Trophoblast cell (in vitro differentiated cells and primary cell): ENCODE measurements around the gene PDE4D.
A peak's percentile ranks its signal among the peaks of the same experiment; 100 is the strongest.

Source experiments
- DNase-seq, 2 donors: peaks; one replicate each; pipeline ENCODE4 v3.0.0-alpha.2; 2016
- H2AFZ ChIP-seq: 2 replicates; pipeline ENCODE4 v1.6.1; 2013; ENCODE audit warnings: low read length, moderate library complexity, mild to moderate bottlenecking; ENCODE audit not compliant: insufficient read depth, poor library complexity
- H2AK5ac ChIP-seq: 2 replicates; pipeline ENCODE4 v1.6.1; 2013; ENCODE audit warnings: mild to moderate bottlenecking, low read length
- H2BK120ac ChIP-seq: 2 replicates; pipeline ENCODE4 v1.6.1; 2013; ENCODE audit warnings: low read length, mild to moderate bottlenecking, moderate library complexity; ENCODE audit not compliant: insufficient read depth, poor library complexity
- H2BK12ac ChIP-seq: 2 replicates; pipeline ENCODE4 v1.6.1; 2013; ENCODE audit warnings: mild to moderate bottlenecking, low read length, moderate library complexity
- H2BK5ac ChIP-seq: 2 replicates; pipeline ENCODE4 v1.6.1; 2013; ENCODE audit warnings: low read length, low read depth, moderate library complexity, mild to moderate bottlenecking; ENCODE audit not compliant: poor library complexity
- H3K14ac ChIP-seq: 2 replicates; pipeline ENCODE4 v1.6.1; 2013; ENCODE audit warnings: mild to moderate bottlenecking, low read length
- H3K18ac ChIP-seq: 2 replicates; pipeline ENCODE4 v1.6.1; 2013; ENCODE audit warnings: mild to moderate bottlenecking, low read length
- H3K23ac ChIP-seq: 2 replicates; pipeline ENCODE4 v1.6.1; 2013; ENCODE audit warnings: low read length
- H3K27ac ChIP-seq: 2 replicates; pipeline ENCODE4 v1.5.1; 2013; ENCODE audit warnings: low read depth, mild to moderate bottlenecking, inconsistent platforms, low read length, moderate library complexity
- H3K27me3 ChIP-seq: 2 replicates; pipeline ENCODE4 v1.6.1; 2013; ENCODE audit warnings: inconsistent platforms, mild to moderate bottlenecking, low read length, moderate library complexity; ENCODE audit not compliant: insufficient read depth
- H3K36me3 ChIP-seq, 2 experiments: 1 replicate in 1 of 2; 2 replicates in 1 of 2; pipeline ENCODE4 v1.6.1; 2013; ENCODE audit warnings: low read length in 2 of 2, mild to moderate bottlenecking in 2 of 2, moderate library complexity in 1 of 2; ENCODE audit not compliant: insufficient read depth in 2 of 2, control insufficient read depth in 1 of 2
- H3K4ac ChIP-seq: 2 replicates; pipeline ENCODE4 v1.6.1; 2013; ENCODE audit warnings: low read depth, mild to moderate bottlenecking, low read length, moderate library complexity
- H3K4me1 ChIP-seq, 2 experiments: 1 replicate in 1 of 2; 2 replicates in 1 of 2; pipeline ENCODE4 v1.6.1; 2013; ENCODE audit warnings: low read length in 2 of 2, mild to moderate bottlenecking in 2 of 2, moderate library complexity in 1 of 2; ENCODE audit not compliant: insufficient read depth in 2 of 2, control insufficient read depth in 1 of 2
- H3K4me2 ChIP-seq: 2 replicates; pipeline ENCODE4 v1.6.1; 2013; ENCODE audit warnings: inconsistent platforms, mild to moderate bottlenecking, low read length, moderate library complexity
- H3K4me3 ChIP-seq: 2 replicates; pipeline ENCODE4 v1.5.1; 2013; ENCODE audit warnings: mild to moderate bottlenecking, low read depth, low read length, inconsistent platforms
- H3K79me1 ChIP-seq: one replicate; pipeline ENCODE4 v1.6.1; 2013; ENCODE audit warnings: low read length
- H3K79me2 ChIP-seq: 2 replicates; pipeline ENCODE4 v1.6.1; 2013; ENCODE audit warnings: low read length, mild to moderate bottlenecking; ENCODE audit not compliant: control insufficient read depth, insufficient read depth, poor library complexity
- H3K9ac ChIP-seq: 2 replicates; pipeline ENCODE4 v1.6.1; 2013; ENCODE audit warnings: mild to moderate bottlenecking, low read length
- H3K9me3 ChIP-seq: 2 replicates; pipeline ENCODE4 v1.6.1; 2013; ENCODE audit warnings: low read depth, mild to moderate bottlenecking, control low read depth, inconsistent platforms, low read length; ENCODE audit not compliant: insufficient read depth
- H4K12ac ChIP-seq: 2 replicates; pipeline ENCODE4 v1.6.1; 2013; ENCODE audit warnings: low read depth, mild to moderate bottlenecking, low read length, moderate library complexity
- H4K8ac ChIP-seq: 2 replicates; pipeline ENCODE4 v1.6.1; 2013; ENCODE audit warnings: low read depth, mild to moderate bottlenecking, low read length, moderate library complexity
- H4K91ac ChIP-seq: one replicate; pipeline ENCODE4 v1.6.1; 2013; ENCODE audit warnings: low read depth, mild to moderate bottlenecking, low read length, moderate library complexity
- WGBS: extraction: QIAGEN DNeasy Blood & Tissue Kit; methylation state at CpG from one replicate; pipeline ENCODE4 v1.1.7; 2013; ENCODE audit warnings: missing lambda C conversion rate; ENCODE audit not compliant: insufficient read length, insufficient coverage; ENCODE audit errors: extremely low coverage; 5-methylcytosine and 5-hydroxymethylcytosine counted together

Gene PDE4D

DNA sequence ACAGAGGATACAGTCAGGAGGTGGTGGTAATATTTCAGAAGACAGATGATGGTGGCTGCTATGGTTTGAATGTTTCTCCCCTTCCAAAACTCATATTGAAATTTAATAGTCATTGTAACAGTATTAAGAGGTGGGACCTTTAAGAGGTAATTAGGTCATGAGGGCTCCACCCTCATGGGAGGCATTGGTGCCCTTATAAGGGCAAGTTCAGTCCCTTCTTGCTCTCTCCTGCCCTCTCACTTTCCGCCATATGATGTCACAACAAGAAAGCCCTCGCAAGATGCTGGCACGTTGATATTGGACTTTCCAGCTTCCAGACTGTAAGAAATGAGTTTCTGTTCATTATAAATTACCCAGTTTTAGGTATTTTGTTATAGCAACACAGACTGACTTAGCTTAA lies 274.9 kb downstream of the PDE4D start:
- no peak overlapping the region for H3K4me3 ChIP-seq
- H2AK5ac ChIP-seq: no peak overlapping the region
- H3K4ac ChIP-seq: no peak overlapping the region
- WGBS: no CpG with 5 or more reads among the region's 3 CpGs
- peak in 1 of 2 donors; percentile 12 for DNase-seq
- no peaks in the 10 kb centered on the region for H3K79me2 ChIP-seq
- H4K8ac ChIP-seq: no peak overlapping the region
- H3K9me3 ChIP-seq: no peaks in the 10 kb centered on the region
- H3K9ac ChIP-seq: no peak overlapping the region
- H2BK12ac ChIP-seq: no peak overlapping the region
- H3K18ac ChIP-seq: no peak overlapping the region
- H3K27me3 ChIP-seq: no peaks in the 10 kb centered on the region
- H3K27ac ChIP-seq: no peak overlapping the region
- no peaks in the 10 kb centered on the region for H3K36me3 ChIP-seq
- H2AFZ ChIP-seq: no peak overlapping the region
- H4K91ac ChIP-seq: no peak overlapping the region
- no peaks in the 10 kb centered on the region for H3K79me1 ChIP-seq
- H2BK5ac ChIP-seq: no peak overlapping the region
- no peak overlapping the region for H3K14ac ChIP-seq
- H4K12ac ChIP-seq: no peak overlapping the region
- H3K23ac ChIP-seq: no peak overlapping the region
- no peaks in the 10 kb centered on the region for H3K4me1 ChIP-seq
- H3K4me2 ChIP-seq: no peak overlapping the region
- H2BK120ac ChIP-seq: no peak overlapping the region

DNA sequence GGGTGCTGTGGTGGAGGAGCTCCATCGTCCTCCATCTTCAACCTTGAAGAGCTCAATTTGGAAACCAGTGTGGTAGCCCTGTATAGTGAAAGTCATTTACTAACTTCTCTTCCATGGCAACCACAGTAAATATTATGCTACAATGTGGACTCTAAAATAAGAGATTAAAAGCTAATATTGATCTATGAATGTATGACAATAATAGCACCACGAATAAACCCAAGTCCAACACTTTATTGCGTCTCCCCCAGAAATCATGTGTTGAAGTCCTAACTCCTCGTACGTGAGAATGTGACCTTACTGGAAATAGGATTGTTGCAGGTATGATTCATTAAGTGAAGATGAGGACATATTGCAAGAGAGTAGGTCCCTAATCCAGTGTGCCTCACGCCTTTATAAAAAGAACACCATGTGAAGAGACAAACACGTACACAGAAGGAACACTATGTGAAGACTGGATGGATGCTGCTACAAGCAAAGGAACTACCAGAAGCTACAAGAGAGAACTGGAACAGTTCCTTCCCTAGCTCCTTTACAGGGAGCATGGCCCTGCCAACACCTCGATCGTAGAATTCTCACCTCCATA lies 276.2 kb downstream of the PDE4D start:
- Histone ChIP-seq H2AFZ (no peak overlapping the region), H4K12ac (no peak overlapping the region), H3K36me3 (no peaks in the 10 kb centered on the region), H3K9me3 (no peaks in the 10 kb centered on the region), H3K27me3 (no peaks in the 10 kb centered on the region), H4K8ac (no peak overlapping the region), H3K79me1 (no peaks in the 10 kb centered on the region), H3K18ac (no peak overlapping the region), H2AK5ac (no peak overlapping the region), H3K27ac (no peak overlapping the region), H3K14ac (no peak overlapping the region), H4K91ac (no peak overlapping the region), H3K79me2 (no peaks in the 10 kb centered on the region), H2BK120ac (no peak overlapping the region), H3K4me3 (no peak overlapping the region), H3K9ac (no peak overlapping the region), H3K4me2 (no peak overlapping the region), H2BK5ac (no peak overlapping the region), H3K4me1 (no peaks in the 10 kb centered on the region), H3K4ac (no peak overlapping the region), H2BK12ac (no peak overlapping the region), H3K23ac (no peak overlapping the region)
- WGBS: no CpG with 5 or more reads among the region's 9 CpGs
- peak in 1 of 2 donors; percentile 50 for DNase-seq

DNA sequence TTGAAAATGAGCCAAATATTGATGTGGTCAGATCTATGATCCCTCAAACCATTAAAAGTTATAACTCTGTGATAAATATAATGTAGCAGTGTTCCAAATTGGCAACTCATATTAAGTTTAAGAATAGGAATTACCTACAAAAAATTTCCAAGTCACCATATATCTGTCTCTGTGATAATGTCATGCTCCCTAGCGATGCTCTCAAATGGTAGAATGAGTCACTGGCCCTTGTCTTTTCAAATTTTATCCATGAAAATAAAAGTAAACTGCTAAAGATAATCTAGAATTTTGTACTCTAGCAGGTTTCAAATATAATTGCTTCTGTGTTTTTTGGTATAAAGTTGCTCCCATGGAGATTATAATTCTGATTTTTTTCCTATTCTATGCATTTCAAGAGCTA lies 277.1 kb downstream of the PDE4D start:
- WGBS: no CpG with 5 or more reads among the region's 1 CpG
- Histone ChIP-seq H2BK5ac (no peak overlapping the region), H2AK5ac (no peak overlapping the region), H3K4me3 (no peak overlapping the region), H3K14ac (no peak overlapping the region), H3K79me1 (no peaks in the 10 kb centered on the region), H4K12ac (no peak overlapping the region), H3K23ac (no peak overlapping the region), H2AFZ (no peak overlapping the region), H3K79me2 (no peaks in the 10 kb centered on the region), H3K4me1 (no peaks in the 10 kb centered on the region), H4K91ac (no peak overlapping the region), H3K9ac (no peak overlapping the region), H3K4ac (no peak overlapping the region), H3K27me3 (no peaks in the 10 kb centered on the region), H3K18ac (no peak overlapping the region), H3K9me3 (no peaks in the 10 kb centered on the region), H3K36me3 (no peaks in the 10 kb centered on the region), H3K27ac (no peak overlapping the region), H3K4me2 (no peak overlapping the region), H2BK12ac (no peak overlapping the region), H4K8ac (no peak overlapping the region), H2BK120ac (no peak overlapping the region)
- no peak for DNase-seq

DNA sequence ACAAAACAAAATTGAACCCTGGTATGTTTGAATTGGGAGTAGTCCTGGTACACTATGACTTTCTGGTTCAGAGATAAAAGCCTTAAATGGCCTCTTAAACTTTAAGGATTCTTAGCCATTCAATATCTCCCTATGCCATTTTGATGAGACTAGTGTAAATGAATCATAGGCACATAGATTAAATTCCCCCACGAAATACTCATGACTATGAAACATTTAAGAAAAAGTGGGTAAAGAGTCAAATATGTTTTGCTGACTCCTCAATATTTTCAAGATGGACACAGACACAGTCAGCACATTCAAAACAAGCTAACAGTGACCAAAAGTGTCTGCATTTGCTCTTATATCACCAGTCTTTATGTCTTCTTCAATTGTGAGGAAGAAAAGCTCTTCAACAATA lies 278.3 kb downstream of the PDE4D start:
- Histone ChIP-seq H3K4me3 (no peak overlapping the region), H4K12ac (no peak overlapping the region), H2BK120ac (no peak overlapping the region), H4K91ac (no peak overlapping the region), H3K27me3 (no peaks in the 10 kb centered on the region), H3K4me1 (no peaks in the 10 kb centered on the region), H2BK12ac (no peak overlapping the region), H2AK5ac (no peak overlapping the region), H3K79me1 (no peaks in the 10 kb centered on the region), H3K4me2 (no peak overlapping the region), H2AFZ (no peak overlapping the region), H3K79me2 (no peaks in the 10 kb centered on the region), H3K4ac (no peak overlapping the region), H2BK5ac (no peak overlapping the region), H4K8ac (no peak overlapping the region), H3K27ac (no peak overlapping the region), H3K23ac (no peak overlapping the region), H3K14ac (no peak overlapping the region), H3K18ac (no peak overlapping the region), H3K9ac (no peak overlapping the region), H3K36me3 (no peaks in the 10 kb centered on the region), H3K9me3 (no peaks in the 10 kb centered on the region)
- no peak for DNase-seq
- WGBS: no CpG with 5 or more reads among the region's 1 CpG
